ENCODE measurements around the gene ZNF12.

GRCh38 chr7:6642239-6642839 lies 64.4 kb downstream of the ZNF12 start:
- no peak for TF ChIP-seq CTCF (IDR thresholded peaks at IDR 0.05)
- TF ChIP-seq POLR2A (IDR thresholded peaks at IDR 0.05): no peak
